HG03280 (cell line): ENCODE data around the gene TWIST2.

Source experiments
- ATAC-seq: cut with Tn5 transposase; IDR thresholded peaks from one replicate; pipeline ENCODE4 v1.9.1; 2021; ENCODE audit warnings: mild to moderate bottlenecking, moderate library complexity; ENCODE audit not compliant: unreplicated experiment

Gene TWIST2

GRCh38 chr2:238847841-238848690 lies at the start of gene TWIST2:
TWIST2 (plus strand) TSS chr2:238848085; CDS start chr2:238848216, 131 bp downstream.
- no peak for ATAC-seq

- no peak for ATAC-seq
These were observed 46.1 kb upstream of the TWIST2 start for GRCh38 chr2:238801791-238802190.

- ATAC-seq, result no peak
These were observed 44.9 kb upstream of the TWIST2 start for GRCh38 chr2:238802957-238803356.

- ATAC-seq, result no peak
These were observed 43.7 kb upstream of the TWIST2 start for GRCh38 chr2:238803996-238804870.

GRCh38 chr2:238808761-238809160 lies 39.1 kb upstream of the TWIST2 start:
- ATAC-seq, result no peak

- no peak for ATAC-seq
These were observed 37.6 kb upstream of the TWIST2 start for GRCh38 chr2:238810321-238810720.

- ATAC-seq, result no peak
These were observed 36.6 kb upstream of the TWIST2 start for GRCh38 chr2:238811293-238811692.

- no peak for ATAC-seq
These were observed 36.1 kb upstream of the TWIST2 start for GRCh38 chr2:238811759-238812158.

GRCh38 chr2:238813109-238813508 lies 34.8 kb upstream of the TWIST2 start:
- ATAC-seq, result no peak

- ATAC-seq, result no peak
These were observed 33.1 kb upstream of the TWIST2 start for GRCh38 chr2:238814815-238815214.

- ATAC-seq, result no peak
These were observed 31.6 kb upstream of the TWIST2 start for GRCh38 chr2:238816291-238816690.

GRCh38 chr2:238817382-238817781 lies 30.5 kb upstream of the TWIST2 start:
- ATAC-seq, result no peak

GRCh38 chr2:238817891-238818290 lies 30.0 kb upstream of the TWIST2 start:
- no peak for ATAC-seq

- ATAC-seq, result no peak
These were observed 29.3 kb upstream of the TWIST2 start for GRCh38 chr2:238818561-238818960.

GRCh38 chr2:238820197-238820596 lies 27.7 kb upstream of the TWIST2 start:
- no peak for ATAC-seq

GRCh38 chr2:238820916-238821315 lies 27.0 kb upstream of the TWIST2 start:
- ATAC-seq, result no peak

- no peak for ATAC-seq
These were observed 26.5 kb upstream of the TWIST2 start for GRCh38 chr2:238821391-238821790.

- ATAC-seq, result no peak
These were observed 25.8 kb upstream of the TWIST2 start for GRCh38 chr2:238821944-238822670.

- no peak for ATAC-seq
These were observed 24.9 kb upstream of the TWIST2 start for GRCh38 chr2:238822955-238823354.

GRCh38 chr2:238831177-238831576 lies 16.7 kb upstream of the TWIST2 start:
- ATAC-seq, result no peak

- ATAC-seq, result no peak
These were observed 12.9 kb upstream of the TWIST2 start for GRCh38 chr2:238834982-238835381.
